ENCODE data around the gene STAMBPL1. TPM values are rescaled to one million over a fixed set of nuclear protein-coding genes. Genes with fewer than 3 reads are reported as not detected.

Gene STAMBPL1
- total RNA-seq, 1 experiment from 2014 or later, result 0.54 TPM

DNA sequence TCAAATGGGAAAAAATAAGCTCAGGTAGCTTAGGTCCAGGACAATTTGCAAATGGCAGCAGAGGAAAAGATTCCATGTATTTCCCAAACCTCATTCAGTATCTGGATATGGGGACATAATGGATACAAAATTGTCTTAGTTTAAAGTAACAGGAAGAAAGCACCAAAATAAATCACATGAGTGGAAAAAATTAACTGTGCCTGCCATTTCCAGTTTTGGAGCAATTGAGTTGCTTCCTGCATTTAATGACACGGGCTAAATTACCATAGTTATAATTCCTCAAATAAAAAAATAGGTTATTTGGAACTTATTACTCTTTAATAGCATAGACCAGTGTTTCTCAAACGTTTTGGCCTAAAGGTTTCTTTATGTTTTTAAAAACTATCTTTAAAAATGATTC lies 6.3 kb upstream of the STAMBPL1 start:
- intact Hi-C loops (cut with micrococcal nuclease; ENCODE audit: unreplicated experiment), result no loop called here
- no peaks in the 10 kb centered on the region for H3K9me3 ChIP-seq
- no peaks in the 10 kb centered on the region for H3K9me3 Mint-ChIP-seq (ENCODE audit: unreplicated experiment)
- no peak overlapping the region for H3K4me3 ChIP-seq (ENCODE audit: low read depth, low read length)
- no peaks in the 10 kb centered on the region for H3K36me3 ChIP-seq (ENCODE audit: control insufficient read depth, insufficient read depth, low read length)
- H3K27me3 ChIP-seq (replicated peaks; ENCODE audit: control insufficient read depth, insufficient read depth, low read length), result no peaks in the 10 kb centered on the region
- no peaks in the 10 kb centered on the region for H3K4me1 ChIP-seq
- no TSS peak for BruUV-seq (replicated peaks)
- no peak overlapping the region for H3K27ac Mint-ChIP-seq (ENCODE audit: unreplicated experiment)
- no peaks in the 10 kb centered on the region for H3K4me1 Mint-ChIP-seq (ENCODE audit: low read depth, unreplicated experiment)
- no peak for DNase-seq
- H3K27me3 Mint-ChIP-seq (ENCODE audit: insufficient read depth, unreplicated experiment), result peaks cover 16% of the 10 kb centered on the region
- TF ChIP-seq, protein P1, sequence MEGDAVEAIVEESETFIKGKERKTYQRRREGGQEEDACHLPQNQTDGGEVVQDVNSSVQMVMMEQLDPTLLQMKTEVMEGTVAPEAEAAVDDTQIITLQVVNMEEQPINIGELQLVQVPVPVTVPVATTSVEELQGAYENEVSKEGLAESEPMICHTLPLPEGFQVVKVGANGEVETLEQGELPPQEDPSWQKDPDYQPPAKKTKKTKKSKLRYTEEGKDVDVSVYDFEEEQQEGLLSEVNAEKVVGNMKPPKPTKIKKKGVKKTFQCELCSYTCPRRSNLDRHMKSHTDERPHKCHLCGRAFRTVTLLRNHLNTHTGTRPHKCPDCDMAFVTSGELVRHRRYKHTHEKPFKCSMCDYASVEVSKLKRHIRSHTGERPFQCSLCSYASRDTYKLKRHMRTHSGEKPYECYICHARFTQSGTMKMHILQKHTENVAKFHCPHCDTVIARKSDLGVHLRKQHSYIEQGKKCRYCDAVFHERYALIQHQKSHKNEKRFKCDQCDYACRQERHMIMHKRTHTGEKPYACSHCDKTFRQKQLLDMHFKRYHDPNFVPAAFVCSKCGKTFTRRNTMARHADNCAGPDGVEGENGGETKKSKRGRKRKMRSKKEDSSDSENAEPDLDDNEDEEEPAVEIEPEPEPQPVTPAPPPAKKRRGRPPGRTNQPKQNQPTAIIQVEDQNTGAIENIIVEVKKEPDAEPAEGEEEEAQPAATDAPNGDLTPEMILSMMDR (IDR thresholded peaks at IDR 0.05; ENCODE audit: insufficient read depth in 1 of 2, low read depth in 1 of 2, low read length in 1 of 2, severe bottlenecking in 1 of 2, unreplicated experiment in 1 of 2), result no peak
- H3K4me3 Mint-ChIP-seq (ENCODE audit: unreplicated experiment), result no peak overlapping the region
- no peaks in the 10 kb centered on the region for H3K36me3 Mint-ChIP-seq (ENCODE audit: insufficient read depth, unreplicated experiment)
- POLR2A ChIA-PET, result no interaction called here
- CTCF ChIA-PET, result no interaction called here

DNA sequence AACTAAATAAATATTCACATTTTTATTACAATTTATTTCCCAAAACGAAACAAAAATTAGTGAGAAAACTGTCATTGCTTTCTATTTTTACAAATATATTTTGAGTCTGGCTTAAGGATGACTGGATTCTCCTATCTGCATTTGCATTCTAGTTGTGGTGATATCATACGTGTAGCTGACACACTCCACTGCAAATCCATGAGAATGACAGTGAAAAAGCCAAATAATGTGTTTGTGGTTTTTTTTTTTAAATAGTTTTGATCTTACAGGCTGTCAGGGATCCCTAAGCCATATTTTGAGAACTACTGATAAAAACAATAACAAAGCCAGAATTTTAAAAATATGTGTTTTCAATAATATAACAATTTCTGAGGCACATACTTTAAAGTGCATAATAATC lies 5.8 kb upstream of the STAMBPL1 start:
- BruUV-seq (replicated peaks), result no TSS peak
- intact Hi-C loops (cut with micrococcal nuclease; ENCODE audit: unreplicated experiment), result no loop called here
- TF ChIP-seq, protein P1 (IDR thresholded peaks at IDR 0.05; ENCODE audit: insufficient read depth in 1 of 2, low read depth in 1 of 2, low read length in 1 of 2, severe bottlenecking in 1 of 2, unreplicated experiment in 1 of 2), result no peak
- H3K36me3 ChIP-seq (ENCODE audit: control insufficient read depth, insufficient read depth, low read length), result no peaks in the 10 kb centered on the region
- ChIA-PET CTCF (no interaction called here), POLR2A (no interaction called here)
- DNase-seq, result no peak
- H3K4me3 Mint-ChIP-seq (ENCODE audit: unreplicated experiment), result no peak overlapping the region
- no peak overlapping the region for H3K27ac Mint-ChIP-seq (ENCODE audit: unreplicated experiment)
- H3K4me1 Mint-ChIP-seq (ENCODE audit: low read depth, unreplicated experiment), result no peaks in the 10 kb centered on the region
- no peaks in the 10 kb centered on the region for H3K9me3 Mint-ChIP-seq (ENCODE audit: unreplicated experiment)
- H3K9me3 ChIP-seq, result no peaks in the 10 kb centered on the region
- peaks cover 12% of the 10 kb centered on the region for H3K27me3 Mint-ChIP-seq (ENCODE audit: insufficient read depth, unreplicated experiment)
- no peak overlapping the region for H3K4me3 ChIP-seq (ENCODE audit: low read depth, low read length)
- no peaks in the 10 kb centered on the region for H3K36me3 Mint-ChIP-seq (ENCODE audit: insufficient read depth, unreplicated experiment)
- H3K4me1 ChIP-seq, result no peaks in the 10 kb centered on the region
- H3K27me3 ChIP-seq (replicated peaks; ENCODE audit: control insufficient read depth, insufficient read depth, low read length), result no peaks in the 10 kb centered on the region

- H3K27ac Mint-ChIP-seq (ENCODE audit: unreplicated experiment), result no peak overlapping the region
- intact Hi-C loops (cut with micrococcal nuclease; ENCODE audit: unreplicated experiment), result no loop called here
- no TSS peak for BruUV-seq (replicated peaks)
- H3K9me3 Mint-ChIP-seq (ENCODE audit: unreplicated experiment), result no peaks in the 10 kb centered on the region
- DNase-seq, result no peak
- H3K4me3 Mint-ChIP-seq (ENCODE audit: unreplicated experiment), result no peak overlapping the region
- H3K36me3 ChIP-seq (ENCODE audit: control insufficient read depth, insufficient read depth, low read length), result no peaks in the 10 kb centered on the region
- H3K4me3 ChIP-seq (ENCODE audit: low read depth, low read length), result no peak overlapping the region
- TF ChIP-seq, protein P1 (IDR thresholded peaks at IDR 0.05; ENCODE audit: insufficient read depth in 1 of 2, low read depth in 1 of 2, low read length in 1 of 2, severe bottlenecking in 1 of 2, unreplicated experiment in 1 of 2), result no peak
- peaks cover 4% of the 10 kb centered on the region for H3K36me3 Mint-ChIP-seq (ENCODE audit: insufficient read depth, unreplicated experiment)
- H3K9me3 ChIP-seq, result no peaks in the 10 kb centered on the region
- no peaks in the 10 kb centered on the region for H3K4me1 ChIP-seq
- H3K4me1 Mint-ChIP-seq (ENCODE audit: low read depth, unreplicated experiment), result no peaks in the 10 kb centered on the region
- ChIA-PET POLR2A (no interaction called here), CTCF (no interaction called here)
- peaks cover 15% of the 10 kb centered on the region for H3K27me3 Mint-ChIP-seq (ENCODE audit: insufficient read depth, unreplicated experiment)
- H3K27me3 ChIP-seq (replicated peaks; ENCODE audit: control insufficient read depth, insufficient read depth, low read length), result no peaks in the 10 kb centered on the region
Observed at GRCh38 chr10:88875081-88875480, 5.0 kb upstream of the STAMBPL1 start.

Measured in Caco-2 (cell line).